Loucy (cell line): Measurements from ENCODE around the gene DNAH11.

ENCODE experiments used
- H2AFZ ChIP-seq: fragments of 200-600 bp; sonication (generic); 2 replicates; pipeline ENCODE4 v1.6.0; 2016; ENCODE audit warnings: antibody characterized with exemption, mild to moderate bottlenecking, low read length, moderate library complexity
- H3F3A ChIP-seq: fragments of 200-600 bp; 2 replicates; pipeline ENCODE4 v1.6.0; 2016; ENCODE audit warnings: antibody characterized with exemption, low read depth, mild to moderate bottlenecking
- H3K27me3 ChIP-seq: fragments of 200-600 bp; sonication (generic); 2 replicates; pipeline ENCODE4 v1.6.1; 2014; ENCODE audit warnings: low read length, mild to moderate bottlenecking; ENCODE audit not compliant: insufficient read depth, poor library complexity, severe bottlenecking
- H3K36me3 ChIP-seq: fragments of 200-600 bp; sonication (generic); 2 replicates; pipeline ENCODE4 v1.6.1; 2016; ENCODE audit warnings: low read length; ENCODE audit not compliant: insufficient read depth
- H3K4me1 ChIP-seq: fragments of 200-600 bp; sonication (generic); 2 replicates; pipeline ENCODE4 v1.5.1; 2014; ENCODE audit warnings: low read length, mild to moderate bottlenecking; ENCODE audit not compliant: insufficient read depth, poor library complexity, severe bottlenecking
- H3K4me2 ChIP-seq: fragments of 200-600 bp; sonication (generic); 2 replicates; pipeline ENCODE4 v1.6.0; 2014; ENCODE audit warnings: antibody characterized with exemption, low read length, low read depth, mild to moderate bottlenecking; ENCODE audit not compliant: poor library complexity, severe bottlenecking
- H3K4me3 ChIP-seq: fragments of 200-600 bp; sonication (generic); 2 replicates; pipeline ENCODE4 v1.5.1; 2014; ENCODE audit warnings: low read length, mild to moderate bottlenecking, mixed read lengths; ENCODE audit not compliant: poor library complexity, severe bottlenecking
- H3K79me2 ChIP-seq: fragments of 200-600 bp; sonication (generic); 2 replicates; pipeline ENCODE4 v1.6.1; 2014; ENCODE audit warnings: low read length; ENCODE audit not compliant: insufficient read depth
- H3K9ac ChIP-seq: fragments of 200-600 bp; sonication (generic); 2 replicates; pipeline ENCODE4 v1.6.0; 2014; ENCODE audit warnings: mild to moderate bottlenecking, low read depth, low read length, moderate library complexity; ENCODE audit not compliant: poor library complexity, severe bottlenecking
- H3K9me2 ChIP-seq: fragments of 200-600 bp; sonication (generic); replicated peaks from 2 replicates; pipeline ENCODE4 v1.6.1; 2016; ENCODE audit warnings: low read depth, low read length, mixed read lengths
- H3K9me3 ChIP-seq: fragments of 200-600 bp; sonication (generic); 2 replicates; pipeline ENCODE4 v1.6.1; 2014; ENCODE audit warnings: mild to moderate bottlenecking, antibody characterized with exemption, low read length, low read depth; ENCODE audit not compliant: insufficient read depth
- H4K20me1 ChIP-seq: fragments of 200-600 bp; sonication (generic); 2 replicates; pipeline ENCODE4 v1.6.0; 2014; ENCODE audit warnings: antibody characterized with exemption, low read length, mild to moderate bottlenecking; ENCODE audit not compliant: insufficient read depth, poor library complexity, severe bottlenecking
- EZH2phosphoT487 ChIP-seq: fragments of 200-600 bp; IDR thresholded peaks from 2 replicates; pipeline ENCODE4 v1.6.1; 2018; ENCODE audit warnings: antibody characterized with exemption, mild to moderate bottlenecking, moderate library complexity, borderline replicate concordance
- TF ChIP-seq, protein P1 (sequence below): fragments of 200-600 bp; sonication (generic); conservative IDR thresholded peaks from 2 replicates; pipeline ENCODE4 v1.5.1; 2014; ENCODE audit warnings: mild to moderate bottlenecking, antibody characterized with exemption, low read length

DNAH11 gene

DNA sequence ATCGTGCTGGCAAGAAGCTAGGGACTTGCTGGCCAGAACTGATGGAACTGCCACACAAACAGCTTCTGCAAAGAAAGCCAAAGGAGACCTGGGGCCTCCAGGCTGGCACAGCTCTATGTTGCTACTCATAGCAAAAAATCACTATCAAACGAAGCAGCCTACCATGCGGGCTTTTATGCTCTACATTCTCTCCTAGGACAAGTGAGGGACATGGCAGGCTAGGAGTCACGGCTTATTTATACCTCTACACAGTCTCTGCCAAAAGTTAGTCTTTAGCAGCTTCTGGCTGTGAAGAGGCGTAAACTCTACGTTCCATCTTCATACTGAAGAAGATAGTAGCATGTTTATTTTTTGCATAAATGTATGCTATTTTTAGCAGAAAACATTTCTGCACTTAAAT is 367.4 kb downstream of the DNAH11 start:
- TF ChIP-seq EZH2phosphoT487: no peak
- TF ChIP-seq, protein P1, sequence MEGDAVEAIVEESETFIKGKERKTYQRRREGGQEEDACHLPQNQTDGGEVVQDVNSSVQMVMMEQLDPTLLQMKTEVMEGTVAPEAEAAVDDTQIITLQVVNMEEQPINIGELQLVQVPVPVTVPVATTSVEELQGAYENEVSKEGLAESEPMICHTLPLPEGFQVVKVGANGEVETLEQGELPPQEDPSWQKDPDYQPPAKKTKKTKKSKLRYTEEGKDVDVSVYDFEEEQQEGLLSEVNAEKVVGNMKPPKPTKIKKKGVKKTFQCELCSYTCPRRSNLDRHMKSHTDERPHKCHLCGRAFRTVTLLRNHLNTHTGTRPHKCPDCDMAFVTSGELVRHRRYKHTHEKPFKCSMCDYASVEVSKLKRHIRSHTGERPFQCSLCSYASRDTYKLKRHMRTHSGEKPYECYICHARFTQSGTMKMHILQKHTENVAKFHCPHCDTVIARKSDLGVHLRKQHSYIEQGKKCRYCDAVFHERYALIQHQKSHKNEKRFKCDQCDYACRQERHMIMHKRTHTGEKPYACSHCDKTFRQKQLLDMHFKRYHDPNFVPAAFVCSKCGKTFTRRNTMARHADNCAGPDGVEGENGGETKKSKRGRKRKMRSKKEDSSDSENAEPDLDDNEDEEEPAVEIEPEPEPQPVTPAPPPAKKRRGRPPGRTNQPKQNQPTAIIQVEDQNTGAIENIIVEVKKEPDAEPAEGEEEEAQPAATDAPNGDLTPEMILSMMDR: no peak
- no peaks in the 10 kb centered on the region for H3K4me1 ChIP-seq
- H4K20me1 ChIP-seq: no peaks in the 10 kb centered on the region
- H3K4me3 ChIP-seq: no peak overlapping the region
- H3K9me3 ChIP-seq: no peaks in the 10 kb centered on the region
- H3K9me2 ChIP-seq: no peaks in the 10 kb centered on the region
- no peaks in the 10 kb centered on the region for H3K27me3 ChIP-seq
- H3K79me2 ChIP-seq: no peaks in the 10 kb centered on the region
- no peak overlapping the region for H2AFZ ChIP-seq
- H3K4me2 ChIP-seq: no peak overlapping the region
- peaks cover 90% of the 10 kb centered on the region; the same call in 1 of the 2 replicates for H3K36me3 ChIP-seq
- no peak overlapping the region for H3K9ac ChIP-seq
- no peaks in the 10 kb centered on the region for H3F3A ChIP-seq

DNA sequence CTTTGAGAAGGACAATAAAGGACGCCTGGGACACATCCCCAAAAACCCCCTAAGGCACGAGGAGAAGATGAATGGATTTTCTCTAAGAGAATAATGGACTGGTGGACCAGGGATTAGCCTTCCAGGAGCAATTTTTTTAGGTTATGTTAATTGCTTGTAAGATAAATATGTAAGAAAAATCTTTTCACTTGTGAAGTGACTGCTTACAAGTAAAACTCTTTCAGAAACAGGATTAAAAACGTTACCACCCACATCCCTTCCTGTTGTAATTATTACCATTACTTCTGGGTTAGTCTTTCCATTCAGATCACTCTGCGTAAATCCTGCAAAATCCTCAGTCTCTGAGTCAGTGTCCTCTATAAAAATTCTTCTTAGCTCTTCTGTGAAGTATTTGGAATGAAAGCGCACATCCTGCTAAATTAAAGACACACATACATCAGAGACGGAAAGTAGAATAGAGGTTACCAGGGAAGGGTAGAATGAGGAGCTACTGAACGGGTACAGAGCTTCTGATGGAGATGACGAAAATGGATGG is 368.6 kb downstream of the DNAH11 start:
- Histone ChIP-seq H3K36me3 (peaks cover 84% of the 10 kb centered on the region; the same call in 1 of the 2 replicates), H3F3A (no peaks in the 10 kb centered on the region), H3K9me2 (no peaks in the 10 kb centered on the region), H3K4me3 (no peak overlapping the region), H3K9me3 (no peaks in the 10 kb centered on the region), H3K79me2 (no peaks in the 10 kb centered on the region), H3K4me1 (no peaks in the 10 kb centered on the region), H3K4me2 (no peak overlapping the region), H2AFZ (no peak overlapping the region), H3K9ac (no peak overlapping the region), H3K27me3 (no peaks in the 10 kb centered on the region), H4K20me1 (no peaks in the 10 kb centered on the region)
- TF ChIP-seq, protein P1: no peak
- TF ChIP-seq EZH2phosphoT487: no peak

DNA sequence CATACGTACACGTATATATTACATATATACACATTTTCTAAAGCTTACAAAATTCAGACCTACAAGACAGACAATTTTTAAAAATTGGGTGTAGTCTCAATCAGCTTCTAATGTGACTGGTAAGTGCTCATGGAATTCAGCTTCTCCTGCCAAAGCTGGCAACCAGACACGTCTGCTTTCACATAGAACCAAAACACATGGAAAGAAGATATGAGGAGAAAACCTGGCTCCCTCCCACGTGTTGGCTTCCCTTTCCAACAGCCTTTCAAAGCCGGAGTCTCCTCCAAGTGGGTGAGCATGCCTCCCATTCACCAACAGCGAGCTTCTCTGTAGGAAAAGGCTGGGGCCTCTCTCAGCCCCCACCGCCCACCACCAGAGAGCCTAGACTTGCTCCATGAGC is 369.5 kb downstream of the DNAH11 start:
- H3F3A ChIP-seq: no peaks in the 10 kb centered on the region
- H3K4me2 ChIP-seq: no peak overlapping the region
- no peaks in the 10 kb centered on the region for H3K4me1 ChIP-seq
- TF ChIP-seq, protein P1: no peak
- no peak for TF ChIP-seq EZH2phosphoT487
- H3K9ac ChIP-seq: no peak overlapping the region
- H3K36me3 ChIP-seq: peaks cover 75% of the 10 kb centered on the region; the same call in 1 of the 2 replicates
- no peaks in the 10 kb centered on the region for H4K20me1 ChIP-seq
- no peaks in the 10 kb centered on the region for H3K9me2 ChIP-seq
- H3K79me2 ChIP-seq: no peaks in the 10 kb centered on the region
- no peak overlapping the region for H3K4me3 ChIP-seq
- no peaks in the 10 kb centered on the region for H3K9me3 ChIP-seq
- H2AFZ ChIP-seq: no peak overlapping the region
- no peaks in the 10 kb centered on the region for H3K27me3 ChIP-seq
